Body of pancreas (tissue), 4 donors: Measurements from ENCODE around the gene IL16. TPM values are rescaled to one million over a fixed set of nuclear protein-coding genes. Genes with fewer than 3 reads are reported as not detected.

Experiments used
- ATAC-seq: fragments of 150-250 bp; one replicate; pipeline ENCODE4 v1.9.1; 2016
- DNase-seq, 4 donors: peaks; one replicate each; pipeline ENCODE4 v3.0.0-alpha.2; 2019
- H3K27ac ChIP-seq, 4 donors: fragments of 200-600 bp; sonication (generic); 1 replicate in 3 of 4; 2 replicates in 1 of 4; pipeline versions ENCODE4 v1.5.1 to v1.6.1; 2016 to 2019; ENCODE audit warnings: mild to moderate bottlenecking in 1 of 4, mixed read lengths in 1 of 4, moderate library complexity in 1 of 4
- H3K27me3 ChIP-seq, 2 donors: fragments of 200-600 bp; sonication (generic); one replicate each; pipeline ENCODE4 v1.6.0; 2016; ENCODE audit warnings: mild to moderate bottlenecking in 1 of 2
- H3K36me3 ChIP-seq, 2 donors: fragments of 200-600 bp; sonication (generic); replicated peaks in 1 of 2; 2 replicates each; pipeline ENCODE4 v1.5.1; 2016; ENCODE audit warnings: low read depth in 2 of 2; ENCODE audit not compliant: insufficient read depth in 1 of 2
- H3K4me1 ChIP-seq: fragments of 200-600 bp; sonication (generic); one replicate; pipeline ENCODE4 v1.6.0; 2016
- H3K4me3 ChIP-seq, 2 donors: fragments of 200-600 bp; sonication (generic); 1 replicate in 1 of 2; 2 replicates in 1 of 2; pipeline ENCODE4 v1.5.1; 2016 to 2019
- H3K9me3 ChIP-seq, 3 donors: fragments of 200-600 bp; sonication (generic); 1 replicate in 2 of 3; 2 replicates in 1 of 3; pipeline ENCODE4 v1.5.1; 2016
- CTCF ChIP-seq, 7 experiments: fragments of 450-650 bp in 4 of 7; fragments of 200-600 bp in 3 of 7; sonication (generic) in 3 of 7; IDR thresholded peaks; one replicate each; pipeline ENCODE4 v1.5.1; 2016 to 2019; ENCODE audit warnings: antibody characterized with exemption in 7 of 7
- POLR2A ChIP-seq, 3 donors: fragments of 450-650 bp; IDR thresholded peaks; one replicate each; pipeline ENCODE4 v1.6.1; 2016; ENCODE audit warnings: antibody characterized with exemption in 3 of 3, mild to moderate bottlenecking in 2 of 3
- WGBS, 2 donors: methylation state at CpG; one replicate each; pipeline ENCODE4 v1.1.5; 2017; 5-methylcytosine and 5-hydroxymethylcytosine counted together
- intact Hi-C: fragments of 100-400 bp; cut with DNase I; formaldehyde crosslinking; loops from one replicate; pipeline ENCODE4 v1.15.1; 2023
- total RNA-seq, 2 donors: library from RNA; depleted of rRNA; stranded (reverse); fragments of >200 nt; gene quantifications; one replicate each; pipeline ENCODE4 v1.1.0, GENCODE V29; 2016

The IL16 gene
- total RNA-seq, 2 donors from 2014 or later: 2.9 to 4.9 TPM

GRCh38 chr15:81361891-81362290 is 165.2 kb downstream of the IL16 start:
- no peak for TF ChIP-seq POLR2A (IDR thresholded peaks at IDR 0.05)
- no peak for TF ChIP-seq CTCF (IDR thresholded peaks at IDR 0.05)
- no peaks in the 10 kb centered on the region for H3K27me3 ChIP-seq
- no peak for ATAC-seq
- no peak overlapping the region for H3K4me3 ChIP-seq
- H3K27ac ChIP-seq: no peak overlapping the region
- WGBS, 2 donors: 86 to 92% methylated on average over 7 of the region's 7 CpGs
- no peak for DNase-seq
- no peaks in the 10 kb centered on the region for H3K9me3 ChIP-seq
- no peaks in the 10 kb centered on the region for H3K4me1 ChIP-seq
- intact Hi-C loops: no loop called here
- no peaks in the 10 kb centered on the region for H3K36me3 ChIP-seq

- no peaks in the 10 kb centered on the region for H3K27me3 ChIP-seq
- no peaks in the 10 kb centered on the region for H3K4me1 ChIP-seq
- no peaks in the 10 kb centered on the region for H3K9me3 ChIP-seq
- H3K4me3 ChIP-seq: no peak overlapping the region
- 86 to 93% methylated on average over 11 of the region's 11 CpGs for WGBS, 2 donors
- intact Hi-C loops: no loop called here
- DNase-seq (no peak), ATAC-seq (no peak)
- H3K36me3 ChIP-seq: no peaks in the 10 kb centered on the region
- H3K27ac ChIP-seq: no peak overlapping the region
- no peak for TF ChIP-seq POLR2A (IDR thresholded peaks at IDR 0.05)
- TF ChIP-seq CTCF (IDR thresholded peaks at IDR 0.05): no peak
Measured at GRCh38 chr15:81362790-81363189, 166.1 kb downstream of the IL16 start.

- WGBS, 2 donors: 84 to 96% methylated on average over 3 of the region's 3 CpGs
Measured at GRCh38 chr15:81363276-81363675, 166.6 kb downstream of the IL16 start.

More at GRCh38 chr15:81363276-81363675, 166.6 kb downstream of the IL16 start:
- Histone ChIP-seq H3K36me3 (no peaks in the 10 kb centered on the region), H3K27ac (no peak overlapping the region), H3K4me3 (no peak overlapping the region), H3K9me3 (no peaks in the 10 kb centered on the region), H3K4me1 (no peaks in the 10 kb centered on the region), H3K27me3 (no peaks in the 10 kb centered on the region)
- intact Hi-C loops: no loop called here
- DNase-seq (no peak), ATAC-seq (no peak)
- TF ChIP-seq POLR2A (IDR thresholded peaks at IDR 0.05) (no peak), CTCF (IDR thresholded peaks at IDR 0.05) (no peak)

Other genes with a start within 250 kb of the IL16 start
- 10 to 100 TPM; 22.3 to 34.6 TPM for gene MESD, start 207.1 kb upstream of the IL16 start, total RNA-seq
- gene TLNRD1, start 196.0 kb upstream of the IL16 start, total RNA-seq: 10 to 100 TPM; 22.6 to 44.8 TPM
- gene CFAP161, start 62.6 kb upstream of the IL16 start, total RNA-seq: not detected
- gene STARD5, start 127.3 kb downstream of the IL16 start, total RNA-seq: 1 to 10 TPM; 1.3 to 9.6 TPM
- gene TMC3, start 177.3 kb downstream of the IL16 start, total RNA-seq: under 1 TPM in 1 of 2 donors, not detected in 1; 0.33 TPM